Activated T-cell treated with anti-CD3 and anti-CD28 coated beads for 1 hour (primary cell): ENCODE results near the gene SLC4A8.
"Not testable (repeated sequence)": the region's sequence is repeated elsewhere in the genome, so short reads cannot be mapped to it uniquely, and the experiment has no call there.

Source experiments
- DNase-seq: peaks from one replicate; pipeline ENCODE4 v3.0.0-alpha.2; 2020; ENCODE audit warnings: low read depth

The SLC4A8 gene

DNA sequence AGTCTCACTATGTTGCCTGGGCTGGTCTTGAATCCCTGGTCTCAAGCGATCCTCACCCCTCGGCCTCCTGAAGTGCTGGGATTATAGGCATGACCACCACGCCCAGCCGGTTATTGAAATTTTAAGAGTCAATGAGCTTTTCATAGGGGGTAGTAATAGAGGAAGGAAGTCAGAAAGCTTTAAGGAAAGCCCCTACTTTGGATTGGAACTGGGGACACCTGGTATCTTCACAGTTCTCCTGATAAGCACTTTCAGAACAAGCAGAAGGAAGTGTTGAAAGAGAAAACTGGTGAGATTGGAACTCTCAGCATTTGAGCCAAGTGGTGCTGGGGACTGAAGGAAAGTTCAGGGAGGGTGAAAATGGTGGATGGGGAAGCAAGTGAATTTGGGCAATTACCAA, 5.1 kb downstream of the SLC4A8 start:
- DNase-seq: no peak

DNA sequence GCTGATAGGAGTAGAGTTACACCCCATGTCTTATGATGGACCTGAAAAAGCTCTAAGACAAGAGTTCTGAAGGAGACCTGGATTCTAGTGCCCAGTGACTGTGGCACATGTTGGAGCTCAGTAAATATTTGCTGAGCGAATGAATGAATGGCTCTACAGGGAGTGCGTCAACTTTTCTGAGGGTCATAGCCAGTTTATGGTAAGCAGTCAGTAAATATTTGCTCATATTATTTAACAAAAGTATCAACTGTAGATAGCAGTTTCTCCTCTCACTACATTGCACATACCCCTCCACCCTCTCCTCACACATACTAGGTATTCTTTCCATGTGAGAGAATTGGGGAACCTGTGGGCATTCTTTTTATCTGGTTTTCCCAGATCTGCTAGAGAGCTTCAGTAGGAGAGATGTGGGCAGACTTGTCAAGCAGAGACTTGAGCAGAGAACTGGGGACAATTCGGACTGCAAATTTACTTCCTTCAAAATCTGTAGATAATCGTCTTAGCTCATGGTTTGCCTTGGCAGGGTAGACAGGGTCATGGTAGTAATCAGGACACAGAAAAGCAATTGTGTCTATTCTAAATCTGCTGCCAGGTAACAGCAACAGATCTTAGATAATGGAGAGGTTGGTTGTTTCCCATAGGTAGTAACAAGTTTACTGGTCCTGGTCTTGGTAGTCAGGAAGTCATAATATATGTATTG, 5.7 kb downstream of the SLC4A8 start:
- no peak for DNase-seq

DNA sequence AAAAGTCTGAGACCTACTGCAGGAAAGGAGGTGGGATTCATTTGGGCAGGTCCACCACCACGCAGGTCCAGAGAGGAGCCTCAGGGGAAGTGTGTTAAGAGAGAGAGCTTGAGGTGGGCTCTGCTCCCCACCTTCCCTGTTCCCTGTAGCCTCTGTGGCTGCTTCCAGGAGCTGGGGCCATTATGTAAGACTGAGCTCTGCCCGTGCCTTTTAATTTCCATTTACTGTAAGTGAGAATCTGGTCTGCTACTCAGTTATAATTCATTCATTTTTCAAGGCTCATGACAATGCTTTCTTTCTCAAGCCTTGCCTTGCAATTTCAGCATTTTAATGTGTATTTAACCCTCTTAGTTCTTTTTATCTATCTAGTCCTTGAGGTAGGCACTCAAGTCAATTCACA, 8.3 kb downstream of the SLC4A8 start:
- no peak for DNase-seq

DNA sequence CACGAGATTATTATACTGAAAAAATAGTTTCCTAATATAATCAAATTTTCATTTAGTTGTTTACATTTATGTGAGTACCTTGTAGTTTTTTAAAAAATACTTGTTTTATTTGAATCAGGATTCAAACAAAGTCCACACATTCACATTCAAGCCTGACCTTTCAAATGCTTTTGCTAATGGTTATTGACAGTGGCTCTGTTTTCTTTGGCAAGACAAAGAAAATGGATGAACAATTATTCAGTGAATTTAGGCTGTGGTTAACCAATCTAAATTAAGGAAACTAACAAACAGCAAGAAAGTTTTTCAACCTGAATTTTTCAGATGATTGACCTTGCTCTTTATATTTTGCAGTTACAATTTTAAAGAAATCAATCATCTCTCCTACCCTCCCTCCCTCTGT, 9.7 kb downstream of the SLC4A8 start:
- DNase-seq: no peak

DNA sequence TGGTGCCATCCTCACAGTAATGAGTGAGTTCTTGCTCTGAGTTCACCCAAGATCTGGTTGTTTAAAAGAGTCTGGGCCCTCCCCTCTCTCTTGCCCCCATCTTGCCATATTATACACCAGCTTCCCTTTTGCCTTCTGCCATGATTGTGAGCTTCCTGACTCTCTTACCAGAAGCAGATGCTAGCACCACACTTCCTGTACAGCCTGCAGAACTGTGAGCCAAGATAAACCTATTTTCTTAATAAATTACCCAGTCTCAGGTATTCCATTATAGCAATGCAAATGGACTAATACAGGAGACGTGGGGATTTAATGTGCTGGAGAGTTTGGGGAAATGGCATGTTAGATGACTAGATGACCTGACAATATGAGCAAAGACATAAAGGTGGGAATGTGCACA, 12.8 kb downstream of the SLC4A8 start:
- DNase-seq: no peak

DNA sequence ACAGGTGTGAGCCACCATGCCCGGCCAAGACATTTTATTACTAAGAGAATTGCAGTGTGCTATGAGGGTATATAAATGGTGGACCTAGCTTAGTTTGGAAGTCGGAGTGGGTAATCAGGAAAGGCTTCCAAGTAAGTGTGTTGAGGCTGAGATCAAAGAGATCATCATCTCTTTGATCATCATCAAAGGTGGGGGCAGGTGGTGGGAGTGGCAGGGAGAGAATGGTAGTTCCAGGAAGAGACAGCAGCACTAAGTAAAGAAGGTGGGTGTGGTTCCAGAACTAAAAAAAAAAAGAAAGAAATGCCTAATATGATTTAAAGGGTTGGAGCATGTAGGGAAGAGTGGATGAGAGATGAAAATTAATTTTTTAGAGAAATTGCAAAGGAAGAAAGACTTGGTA, 14.7 kb downstream of the SLC4A8 start:
- no peak for DNase-seq

DNA sequence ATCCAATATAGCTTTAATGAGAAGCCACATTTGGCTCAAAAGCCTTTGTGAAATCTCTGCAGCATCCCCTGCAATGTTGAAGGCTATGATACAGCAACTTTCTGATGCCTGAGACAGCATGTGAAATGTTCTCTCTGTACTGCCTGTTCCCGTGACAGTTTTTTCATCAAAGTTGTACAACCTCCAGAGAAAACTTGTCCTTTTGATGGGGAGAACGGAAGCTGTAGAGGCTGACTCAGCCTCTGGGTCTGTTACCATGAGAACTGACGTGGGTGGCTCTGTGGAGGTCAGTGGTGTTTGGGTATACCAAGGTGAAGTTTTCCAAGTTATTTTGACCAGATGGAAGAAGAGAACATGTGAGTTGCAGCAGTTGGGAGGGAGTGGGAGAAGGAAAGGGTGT, 17.0 kb downstream of the SLC4A8 start:
- no peak for DNase-seq

DNA sequence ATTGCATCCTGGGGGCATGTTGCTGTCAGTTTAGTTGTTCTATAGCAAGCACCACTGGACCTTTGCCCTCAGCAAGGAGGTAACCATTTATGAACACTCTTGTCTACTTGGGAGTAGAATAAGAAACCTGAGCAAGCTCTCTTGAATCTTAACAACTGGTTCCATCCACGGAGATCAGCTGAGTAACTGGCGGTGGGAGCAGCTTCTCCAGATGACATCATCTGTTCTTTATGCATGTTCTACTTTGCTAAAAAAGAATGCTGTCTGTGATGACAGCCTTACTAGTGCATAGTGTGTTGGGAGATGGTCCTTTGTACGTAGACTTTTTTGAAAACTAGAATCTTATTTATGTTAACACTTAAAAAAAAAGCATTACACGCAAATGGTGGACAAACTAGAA, 17.7 kb downstream of the SLC4A8 start:
- no peak for DNase-seq

DNA sequence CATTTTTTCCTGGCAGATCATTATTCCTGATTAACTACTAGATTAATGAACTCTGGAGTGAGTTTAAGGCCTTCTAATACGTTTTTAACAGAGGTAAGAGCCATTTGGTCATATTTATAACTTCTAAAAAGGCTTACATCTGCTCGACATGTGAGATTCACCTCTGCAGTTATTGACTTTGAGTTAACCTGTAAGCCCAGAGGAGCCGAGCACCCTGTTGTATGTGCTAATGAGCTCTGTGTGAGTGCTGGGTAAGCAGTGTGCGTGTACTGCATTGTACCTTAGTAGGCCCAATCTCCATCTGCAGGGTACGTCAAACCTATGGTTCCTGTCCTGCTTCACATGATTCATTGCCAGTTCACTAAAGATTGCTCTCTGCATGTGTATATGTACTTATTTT, 18.9 kb downstream of the SLC4A8 start:
- no peak for DNase-seq

DNA sequence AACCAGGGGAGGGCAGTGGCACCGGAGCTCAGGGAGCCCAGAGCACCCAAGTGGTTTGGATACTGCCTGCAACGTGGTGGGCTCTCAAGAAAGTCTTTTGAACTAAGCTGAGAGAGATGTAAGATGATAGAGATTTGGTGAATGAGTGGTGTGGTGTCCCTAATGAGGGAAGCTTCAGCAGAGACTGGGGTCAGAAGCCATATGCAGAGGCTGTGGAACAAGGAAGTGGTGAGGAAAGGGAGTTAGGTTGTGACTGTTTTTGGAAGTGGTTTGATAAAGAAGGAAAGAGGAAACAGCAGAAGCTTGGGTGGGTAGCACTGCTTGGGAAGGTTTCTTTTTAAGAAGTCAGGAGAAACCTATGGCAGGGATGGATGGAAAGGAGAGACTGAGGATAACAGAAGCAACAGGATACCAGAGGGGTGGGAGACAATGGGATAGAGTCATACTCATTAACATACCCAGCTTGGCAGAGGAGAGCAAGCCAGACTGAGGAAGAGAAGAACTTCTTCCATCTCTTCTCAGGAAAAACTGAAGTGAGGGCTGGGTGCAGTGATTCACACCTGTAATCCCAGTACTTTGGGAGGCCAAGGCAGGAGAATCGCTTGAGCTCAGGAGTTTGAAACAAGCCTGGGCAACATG, 24.1 kb downstream of the SLC4A8 start:
- no peak for DNase-seq

DNA sequence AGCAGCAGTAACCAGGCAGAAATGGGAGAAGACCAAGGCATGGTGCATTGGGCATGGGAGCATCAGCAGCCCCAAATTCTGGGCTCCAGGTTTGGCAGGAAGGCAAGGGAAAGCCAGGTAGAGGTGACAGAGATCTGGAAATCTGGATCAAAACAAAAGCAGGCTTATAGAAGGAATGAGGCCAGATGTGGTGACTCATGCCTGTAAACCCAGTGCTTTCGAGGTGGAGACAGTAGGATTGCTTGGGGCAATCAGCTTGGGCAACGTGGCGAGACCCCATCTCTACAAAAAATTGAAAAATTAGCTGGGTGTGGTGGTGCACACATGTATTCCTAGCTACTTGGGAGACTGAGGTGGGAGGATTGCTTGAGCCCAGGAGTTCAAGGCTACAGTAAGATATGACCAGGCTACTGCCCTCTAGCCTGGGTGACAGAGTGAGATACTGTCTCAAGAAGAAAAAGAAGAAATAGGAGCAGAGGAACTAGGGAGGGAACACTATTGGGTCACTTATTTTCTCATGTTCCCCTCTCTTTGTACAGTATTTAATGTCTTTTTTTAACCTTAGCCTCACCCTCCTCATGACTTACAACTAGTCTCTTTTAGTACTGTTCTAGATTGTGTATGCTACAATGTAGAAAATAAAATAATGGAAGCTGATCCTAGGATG, 25.1 kb downstream of the SLC4A8 start:
- no peak for DNase-seq

DNA sequence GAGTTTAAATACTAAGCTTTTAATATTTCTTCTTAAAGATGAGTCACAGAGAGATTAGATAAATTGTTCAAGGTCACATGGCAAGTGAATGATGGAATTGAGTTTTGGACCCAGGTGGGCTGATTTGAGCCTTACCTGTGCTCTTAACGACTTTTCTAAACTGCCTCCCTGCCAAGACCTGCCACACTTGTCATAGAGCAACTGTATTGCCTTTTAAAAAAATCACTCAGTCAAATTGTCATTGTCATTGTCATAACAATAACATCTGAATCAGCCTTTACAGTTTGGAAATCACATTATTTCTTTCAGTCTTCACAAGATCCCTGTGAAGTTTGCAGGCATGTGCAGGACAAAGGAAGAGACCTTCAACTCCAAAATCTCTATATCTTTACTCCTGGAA, 25.7 kb downstream of the SLC4A8 start:
- DNase-seq: no peak

DNA sequence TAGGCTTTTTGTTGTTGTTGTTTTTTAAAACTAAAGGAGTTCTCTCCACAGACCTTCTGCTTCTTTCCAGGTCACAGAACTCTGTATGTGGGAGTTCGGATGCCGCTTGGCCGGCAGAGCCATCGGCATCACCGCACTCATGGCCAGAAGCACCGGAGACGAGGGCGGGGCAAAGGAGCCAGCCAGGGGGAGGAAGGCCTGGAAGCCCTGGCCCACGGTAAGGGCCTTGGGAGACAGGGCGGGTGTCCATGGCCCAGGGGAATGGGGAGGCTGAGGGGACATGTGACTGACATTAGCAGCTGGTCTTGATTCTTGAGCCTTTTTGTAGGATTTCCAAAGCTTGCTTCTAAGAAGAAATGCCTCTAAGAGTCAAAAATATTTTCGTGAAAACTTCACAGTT, 26.2 kb downstream of the SLC4A8 start:
- no peak for DNase-seq

DNA sequence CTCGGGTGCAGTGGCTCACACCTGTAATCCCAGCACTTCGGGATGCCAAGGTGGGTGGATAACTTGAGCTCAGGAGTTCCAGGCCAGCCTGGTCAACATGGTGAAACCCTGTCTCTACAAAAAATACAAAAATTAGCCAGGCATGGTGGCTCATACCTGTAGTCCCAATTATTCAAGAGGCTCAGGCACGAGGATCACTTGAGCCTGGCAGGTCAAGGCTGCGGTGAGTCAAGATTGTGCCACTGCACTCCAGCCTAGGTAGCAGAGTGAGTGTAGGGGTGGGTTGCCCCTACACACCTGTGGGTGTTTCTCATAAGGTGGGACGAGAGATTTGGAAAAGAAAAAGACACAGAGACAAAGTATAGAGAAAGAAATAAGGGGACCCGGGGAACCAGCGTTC, 29.4 kb downstream of the SLC4A8 start:
- not testable (repeated sequence) for DNase-seq

DNA sequence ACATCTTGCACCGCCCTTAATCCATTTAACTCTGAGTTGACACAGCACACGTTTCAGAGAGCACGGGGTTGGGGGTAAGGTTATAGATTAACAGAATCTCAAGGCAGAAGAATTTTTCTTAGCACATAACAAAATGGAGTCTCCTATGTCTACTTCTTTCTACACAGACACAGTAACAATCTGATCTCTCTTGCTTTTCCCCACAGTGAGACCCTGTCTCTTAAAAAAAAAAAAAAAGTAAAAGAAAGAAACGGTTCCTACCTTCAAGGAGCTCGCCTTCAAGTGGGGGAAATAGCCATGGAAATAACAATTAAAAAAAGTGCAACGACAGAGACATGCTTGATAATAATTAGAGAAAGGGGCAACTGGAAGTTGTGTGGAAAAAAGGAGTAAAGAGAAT, 30.4 kb downstream of the SLC4A8 start:
- not testable (repeated sequence) for DNase-seq

DNA sequence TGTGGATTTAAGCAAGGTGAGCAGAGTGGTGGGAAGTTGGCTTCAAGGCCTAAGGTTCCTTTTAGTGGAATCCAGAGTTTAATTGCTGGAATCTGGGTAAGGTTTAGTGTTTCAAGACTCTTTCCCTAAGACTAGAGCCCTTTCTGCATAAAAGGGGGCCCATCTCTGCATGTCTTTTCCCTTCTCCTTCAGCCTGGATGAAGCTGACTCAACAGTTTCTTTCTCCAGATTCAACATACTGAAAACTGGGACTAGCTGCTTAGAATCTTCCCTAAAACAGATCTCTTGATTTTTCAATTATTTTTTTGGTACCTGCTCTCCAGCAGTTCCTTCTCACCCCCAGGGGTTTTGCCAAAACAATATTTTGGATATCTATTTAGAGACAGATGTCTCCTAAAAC, 34.0 kb downstream of the SLC4A8 start:
- DNase-seq: no peak

DNA sequence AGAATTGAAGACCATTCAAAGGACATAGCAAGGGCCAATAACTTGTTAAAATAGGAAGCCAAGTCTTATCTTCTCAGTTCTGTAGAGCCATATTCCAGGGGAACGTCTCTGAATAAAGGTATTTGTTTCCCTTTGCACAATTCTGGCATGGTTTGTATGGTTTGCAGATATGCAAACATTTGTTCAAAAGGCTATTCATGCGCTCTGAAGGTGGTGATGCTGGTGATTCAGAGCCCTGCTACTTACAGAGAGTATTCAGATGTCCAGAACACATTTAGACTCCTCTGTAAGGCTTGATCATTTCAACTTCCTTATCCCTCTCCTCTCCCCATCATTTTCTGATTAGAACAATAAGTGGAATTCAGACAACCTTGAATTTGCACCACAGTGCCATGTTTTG, 35.9 kb downstream of the SLC4A8 start:
- DNase-seq: no peak

DNA sequence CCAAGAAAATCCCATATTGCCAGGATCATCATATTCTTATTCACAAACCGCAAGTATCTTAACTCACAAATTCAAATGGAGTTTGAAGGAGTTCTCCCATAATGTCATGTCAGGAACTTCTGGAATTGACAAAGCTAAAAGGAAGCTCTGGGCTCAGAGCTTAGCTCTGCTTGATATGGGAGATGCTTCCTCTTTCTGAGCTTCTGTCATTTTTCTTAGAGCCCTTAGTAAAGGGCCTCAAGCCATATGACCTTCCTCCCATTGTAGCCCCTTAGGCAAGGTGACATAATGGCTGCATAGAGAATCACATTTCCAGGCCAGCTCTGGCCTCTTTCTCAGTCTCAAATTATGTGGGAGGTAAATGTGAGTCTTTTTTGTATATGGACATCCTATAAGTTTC, 40.9 kb downstream of the SLC4A8 start:
- DNase-seq: no peak

DNA sequence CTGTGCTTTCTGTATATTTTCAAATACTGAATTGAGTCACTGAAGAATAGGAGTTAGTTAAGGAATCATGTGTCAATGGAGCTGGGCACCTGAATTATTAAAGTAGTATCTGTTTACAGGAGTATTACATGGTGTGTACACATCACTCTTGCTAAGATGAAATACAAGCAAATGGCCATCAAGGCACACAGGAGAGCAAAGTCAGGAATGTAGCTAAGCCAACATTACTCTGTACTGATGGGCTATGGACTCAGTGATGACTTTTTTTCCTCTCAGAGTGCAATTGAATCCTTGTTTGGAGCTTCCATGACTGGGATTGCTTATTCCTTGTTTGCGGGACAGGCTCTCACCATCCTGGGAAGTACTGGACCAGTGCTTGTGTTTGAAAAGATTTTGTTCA, 45.5 kb downstream of the SLC4A8 start:
- DNase-seq: no peak

DNA sequence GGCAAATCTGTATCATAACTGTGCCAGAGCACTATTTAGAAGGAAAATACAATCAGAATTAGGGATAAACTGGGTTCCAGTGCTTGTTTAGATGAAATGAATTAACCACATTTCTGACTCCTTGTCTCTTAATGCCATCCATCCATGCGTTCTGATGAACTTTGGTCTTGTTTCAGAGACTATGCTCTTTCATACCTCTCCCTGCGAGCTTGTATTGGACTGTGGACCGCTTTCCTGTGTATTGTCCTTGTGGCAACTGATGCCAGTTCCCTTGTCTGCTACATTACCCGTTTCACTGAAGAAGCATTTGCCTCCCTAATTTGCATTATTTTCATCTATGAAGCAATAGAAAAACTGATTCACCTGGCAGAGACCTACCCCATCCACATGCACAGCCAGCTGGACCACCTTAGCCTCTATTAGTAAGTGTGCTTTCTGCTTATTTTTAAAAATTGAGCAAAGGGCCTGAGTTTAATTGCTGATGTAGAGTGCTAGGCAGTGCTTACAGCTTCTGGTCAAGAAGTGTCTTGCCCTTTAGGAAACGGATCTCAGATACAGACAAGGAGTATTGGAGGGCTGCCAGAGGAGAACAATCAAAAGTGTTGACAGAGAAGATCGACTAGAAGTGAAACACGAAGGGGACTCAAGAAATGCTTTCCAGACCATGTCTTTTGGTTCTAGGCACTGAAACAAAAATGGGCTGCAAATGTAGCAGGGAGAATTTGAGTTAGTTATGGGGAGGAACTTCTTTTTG, 46.7 kb downstream of the SLC4A8 start:
- no peak for DNase-seq

DNA sequence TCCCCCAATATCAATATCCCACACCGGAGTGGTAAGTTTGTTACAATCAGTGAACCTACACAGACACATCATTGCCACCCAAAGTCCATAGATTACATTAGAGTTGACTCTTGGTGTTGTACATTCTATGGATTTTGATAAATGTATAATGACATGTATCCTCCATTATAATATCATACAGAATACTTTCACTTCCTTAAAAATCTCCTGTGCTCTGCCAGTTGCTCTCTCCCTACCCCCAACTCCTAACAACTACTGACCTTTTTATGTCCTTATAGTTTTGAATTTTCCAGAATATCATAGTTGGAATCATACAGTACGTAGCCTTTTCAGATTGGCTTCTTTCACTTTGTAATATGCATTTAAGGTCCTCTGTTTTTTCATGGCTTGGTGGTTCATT, 48.4 kb downstream of the SLC4A8 start:
- no peak for DNase-seq

DNA sequence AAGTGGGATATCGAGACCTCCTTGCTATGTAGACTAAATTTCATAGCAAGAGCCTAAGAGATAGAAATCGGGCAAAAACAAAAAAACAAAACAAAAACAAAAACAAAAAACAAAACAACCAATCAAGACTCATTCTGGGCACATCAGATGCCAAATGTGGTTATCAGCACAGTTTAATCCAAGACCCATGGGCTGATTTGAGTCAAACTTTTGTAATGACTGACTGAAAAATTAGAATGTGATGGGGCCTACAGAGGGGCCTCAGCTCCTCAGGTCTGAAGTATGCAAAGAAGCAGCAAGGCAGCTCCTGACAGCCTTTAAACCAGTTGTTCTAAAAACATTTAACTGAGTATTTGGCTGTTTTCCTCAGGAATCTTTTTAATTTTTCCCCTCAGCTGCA, 49.3 kb downstream of the SLC4A8 start:
- no peak for DNase-seq

DNA sequence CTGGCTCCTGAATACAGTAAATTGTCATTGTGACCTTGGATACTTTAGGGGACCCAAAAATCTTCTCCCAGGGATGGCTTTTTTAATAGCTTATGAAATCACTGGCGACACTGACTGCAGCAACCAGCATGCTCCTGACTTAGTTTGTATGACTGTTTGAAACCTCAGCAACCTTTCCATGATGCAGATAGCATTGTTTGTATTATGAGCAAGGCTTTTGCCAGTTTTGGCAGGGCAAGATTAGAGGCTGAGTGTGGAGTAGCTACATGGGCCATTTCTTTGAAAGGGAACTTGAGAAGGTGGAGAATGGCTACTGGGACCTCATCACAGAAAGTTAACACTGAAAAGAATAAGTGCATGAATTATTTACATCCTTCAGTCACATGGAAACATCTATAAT, 50.9 kb downstream of the SLC4A8 start:
- DNase-seq: no peak
